ENCODE results near the gene VIL1.

DNA sequence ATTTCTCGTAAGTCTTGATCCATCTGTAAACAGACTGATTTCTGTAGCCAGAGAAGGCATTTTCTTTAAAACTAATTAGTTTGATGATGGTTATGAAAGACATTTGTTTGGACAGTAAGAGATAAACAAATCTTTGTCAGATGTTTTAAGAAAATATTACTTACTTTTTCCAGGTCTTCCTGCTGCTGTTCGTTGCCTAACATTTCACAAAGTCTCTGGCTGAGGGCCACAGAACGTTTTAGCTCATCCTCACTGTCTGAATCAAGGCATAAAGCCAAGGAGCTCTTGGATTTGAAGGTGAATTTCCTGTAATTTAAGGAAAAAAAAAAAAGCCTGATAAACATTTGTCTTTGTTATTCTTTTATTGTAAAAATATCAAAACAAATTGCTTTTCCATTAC lies 57.8 kb downstream of the VIL1 start:
- TF ChIP-seq, protein P1, sequence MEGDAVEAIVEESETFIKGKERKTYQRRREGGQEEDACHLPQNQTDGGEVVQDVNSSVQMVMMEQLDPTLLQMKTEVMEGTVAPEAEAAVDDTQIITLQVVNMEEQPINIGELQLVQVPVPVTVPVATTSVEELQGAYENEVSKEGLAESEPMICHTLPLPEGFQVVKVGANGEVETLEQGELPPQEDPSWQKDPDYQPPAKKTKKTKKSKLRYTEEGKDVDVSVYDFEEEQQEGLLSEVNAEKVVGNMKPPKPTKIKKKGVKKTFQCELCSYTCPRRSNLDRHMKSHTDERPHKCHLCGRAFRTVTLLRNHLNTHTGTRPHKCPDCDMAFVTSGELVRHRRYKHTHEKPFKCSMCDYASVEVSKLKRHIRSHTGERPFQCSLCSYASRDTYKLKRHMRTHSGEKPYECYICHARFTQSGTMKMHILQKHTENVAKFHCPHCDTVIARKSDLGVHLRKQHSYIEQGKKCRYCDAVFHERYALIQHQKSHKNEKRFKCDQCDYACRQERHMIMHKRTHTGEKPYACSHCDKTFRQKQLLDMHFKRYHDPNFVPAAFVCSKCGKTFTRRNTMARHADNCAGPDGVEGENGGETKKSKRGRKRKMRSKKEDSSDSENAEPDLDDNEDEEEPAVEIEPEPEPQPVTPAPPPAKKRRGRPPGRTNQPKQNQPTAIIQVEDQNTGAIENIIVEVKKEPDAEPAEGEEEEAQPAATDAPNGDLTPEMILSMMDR (IDR thresholded peaks at IDR 0.05) = no peak
- TF ChIP-seq EP300 (IDR thresholded peaks at IDR 0.05) (no peak), POLR2A (IDR thresholded peaks at IDR 0.05) (no peak)

All from ovary (tissue), 3 donors.